K562 (cell line): ENCODE measurements around the gene ARPC1A. TPM values are rescaled to one million over a fixed set of nuclear protein-coding genes. Genes with fewer than 3 reads are reported as not detected.

Experiments
- ATF2 ChIP-seq: sonication (generic); formaldehyde crosslinking; IDR thresholded peaks from 2 replicates; pipeline ENCODE4 v1.8.1; 2022; ENCODE audit warnings: missing genetic modification reagents
- CC2D1A ChIP-seq: fragments of 450-650 bp; IDR thresholded peaks from 2 replicates; pipeline ENCODE4 v1.6.1; 2017; ENCODE audit warnings: mild to moderate bottlenecking
- CGGBP1 ChIP-seq: fragments of 250-450 bp; sonication (Bioruptor Pico); IDR thresholded peaks from 2 replicates; pipeline ENCODE4 v1.9.0; 2021; ENCODE audit warnings: mild to moderate bottlenecking
- CTBP1 ChIP-seq: fragments of 450-650 bp; IDR thresholded peaks from 2 replicates; pipeline ENCODE4 v1.6.1; 2016; ENCODE audit warnings: borderline replicate concordance
- ELK1 ChIP-seq: sonication (generic); formaldehyde crosslinking; IDR thresholded peaks from 2 replicates; pipeline ENCODE4 v1.8.1; 2022; ENCODE audit warnings: missing genetic modification reagents
- FOSL1 ChIP-seq: fragments of 200-800 bp; sonication (Bioruptor generic); conservative IDR thresholded peaks from 2 replicates; pipeline ENCODE4 v1.6.1; 2016; ENCODE audit warnings: missing genetic modification characterization, missing compliant biosample characterization
- GABPB2 ChIP-seq: fragments of 250-450 bp; sonication (Bioruptor Pico); conservative IDR thresholded peaks from 2 replicates; pipeline ENCODE4 v1.5.1; 2021; ENCODE audit warnings: mild to moderate bottlenecking
- HNRNPK ChIP-seq: fragments of 200-400 bp; formaldehyde crosslinking; IDR thresholded peaks from one replicate; pipeline ENCODE4 v1.6.1; 2018; ENCODE audit warnings: mild to moderate bottlenecking, low read depth, low read length; ENCODE audit not compliant: poor library complexity, severe bottlenecking
- L3MBTL2 ChIP-seq: fragments of 450-650 bp; IDR thresholded peaks from 2 replicates; pipeline ENCODE4 v1.6.1; 2016; ENCODE audit warnings: mild to moderate bottlenecking, moderate library complexity
- MIER1 ChIP-seq: fragments of 450-650 bp; IDR thresholded peaks from 2 replicates; pipeline ENCODE4 v1.6.1; 2016; ENCODE audit warnings: antibody characterized with exemption, mild to moderate bottlenecking, low read depth
- NCOA6 ChIP-seq: fragments of 450-650 bp; IDR thresholded peaks from 2 replicates; pipeline ENCODE4 v1.6.1; 2017; ENCODE audit warnings: mild to moderate bottlenecking
- NFATC3 ChIP-seq: fragments of 450-650 bp; IDR thresholded peaks from 2 replicates; pipeline ENCODE4 v1.6.1; 2017; ENCODE audit warnings: mild to moderate bottlenecking
- NR2F6 ChIP-seq: fragments of 450-650 bp; formaldehyde crosslinking; IDR thresholded peaks from 2 replicates; pipeline ENCODE4 v1.4.0; 2020; ENCODE audit warnings: mild to moderate bottlenecking
- RBM25 ChIP-seq: fragments of 200-400 bp; formaldehyde crosslinking; IDR thresholded peaks from 2 replicates; pipeline ENCODE4 v1.6.1; 2018; ENCODE audit warnings: low read length, low read depth, moderate library complexity; ENCODE audit not compliant: severe bottlenecking
- SMAD4 ChIP-seq: fragments of 250-450 bp; sonication (Bioruptor Pico); conservative IDR thresholded peaks from 2 replicates; pipeline ENCODE4 v1.8.0; 2021; ENCODE audit warnings: inconsistent platforms, mild to moderate bottlenecking, moderate library complexity
- ZBTB2 ChIP-seq: fragments of 450-650 bp; IDR thresholded peaks from 2 replicates; pipeline ENCODE4 v1.6.1; 2016; ENCODE audit warnings: antibody characterized with exemption
- ZBTB5 ChIP-seq: fragments of 450-650 bp; IDR thresholded peaks from 2 replicates; pipeline ENCODE4 v1.6.1; 2017; ENCODE audit warnings: antibody characterized with exemption
- ZFPM2 ChIP-seq: fragments of 250-450 bp; sonication (Bioruptor Pico); IDR thresholded peaks from 2 replicates; pipeline ENCODE4 v1.5.1; 2022; ENCODE audit warnings: mild to moderate bottlenecking
- ZNF347 ChIP-seq: fragments of 450-650 bp; formaldehyde crosslinking; IDR thresholded peaks from 2 replicates; pipeline ENCODE4 v1.4.0; 2020; ENCODE audit warnings: low read depth, mild to moderate bottlenecking, moderate library complexity
- ZNF436 ChIP-seq: fragments of 250-450, 450-650 bp; sonication (Bioruptor Pico); formaldehyde crosslinking; IDR thresholded peaks from 2 replicates; pipeline ENCODE4 v1.7.0; 2020; ENCODE audit warnings: mild to moderate bottlenecking
- ZNF449 ChIP-seq: fragments of 250-450 bp; sonication (Bioruptor Pico); IDR thresholded peaks from 2 replicates; pipeline ENCODE4 v1.8.0; 2022; ENCODE audit warnings: moderate library complexity, mild to moderate bottlenecking, inconsistent platforms
- polyA plus RNA-seq, 8 experiments: library from polyadenylated mRNA; depleted of rRNA in 4 of 8; stranded (reverse) in 5 of 8; unstranded in 3 of 8; fragments of >200 nt; fragmentation: Nextera tagmentation in 2 of 8; fragmentation: Illumina TruSeq in 1 of 8; extraction: Ambion mirVana in 2 of 8; extraction: Trizol in 1 of 8; gene quantifications; 2 replicates each; pipeline versions ENCODE4 v1.2.1 to v1.2.3, GENCODE V29; 2011 to 2014; ENCODE audit warnings: inconsistent platforms in 1 of 8, missing spikeins in 1 of 8
- total RNA-seq, 7 experiments: library from RNA; depleted of rRNA in 6 of 7; stranded (reverse); fragments of >200 nt in 6 of 7; fragmentation: Illumina TruSeq in 2 of 7; extraction: Trizol in 2 of 7; gene quantifications; 2 replicates each; pipeline versions ENCODE4 v1.2.1 to v1.2.3, GENCODE V29; 2011 to 2021; ENCODE audit warnings: low replicate concordance in 1 of 7

Gene ARPC1A
- total and polyA plus RNA-seq, 9 of the 15 experiments (the other 6 are each of a cell fraction or from before 2014, with no cell fraction given) = 39.5 to 151 (median 86.1) TPM

GRCh38 chr7:99375070-99375807 lies 49.5 kb downstream of the ARPC1A start (continued):
- TF ChIP-seq ZFPM2 (CRISPR knock-in tag) (peak; percentile 58; the same call in 1 of the 2 replicates), NR2F6 (CRISPR knock-in tag) (no peak), ZNF436 (CRISPR knock-in tag) (no peak), CTBP1 (peak; percentile 67; the same call in 1 of the 2 replicates), ATF2 (CRISPR knock-in tag) (no peak), GABPB2 (CRISPR knock-in tag) (no peak), FOSL1 (tag) (no peak), ZBTB2 (no peak), RBM25 (peak; percentile 32), CGGBP1 (CRISPR knock-in tag) (no peak), NCOA6 (no peak), MIER1 (no peak), ZNF449 (CRISPR knock-in tag) (no peak), ZBTB5 (no peak), CC2D1A (no peak), L3MBTL2 (no peak), SMAD4 (CRISPR knock-in tag) (peak; percentile 38; the same call in 1 of the 2 replicates), NFATC3 (no peak), ELK1 (no peak), ZNF347 (CRISPR knock-in tag) (no peak), HNRNPK (peak; percentile 37)
